Neural progenitor cell (in vitro differentiated cells): ENCODE data around the gene ADAM8. TPM values are rescaled to one million over a fixed set of nuclear protein-coding genes. Genes with fewer than 3 reads are reported as not detected.

Experiments
- DNase-seq: peaks from one replicate; pipeline ENCODE4 v3.0.0-alpha.2; 2016; ENCODE audit warnings: low spot score
- H2AFZ ChIP-seq: fragments of 200-600 bp; sonication (generic); replicated peaks from 2 replicates; pipeline ENCODE4 v1.6.1; 2016; ENCODE audit warnings: antibody characterized with exemption
- H3F3A ChIP-seq: fragments of 200-600 bp; sonication (generic); 2 replicates; pipeline ENCODE4 v1.6.1; 2016; ENCODE audit warnings: antibody characterized with exemption, low read depth
- H3K27ac ChIP-seq: fragments of 200-600 bp; sonication (generic); 2 replicates; pipeline ENCODE4 v1.5.1; 2016; ENCODE audit warnings: mild to moderate bottlenecking
- H3K27me3 ChIP-seq: fragments of 200-600 bp; sonication (generic); 2 replicates; pipeline ENCODE4 v1.6.1; 2016; ENCODE audit warnings: mild to moderate bottlenecking, moderate library complexity
- H3K36me3 ChIP-seq: fragments of 200-600 bp; sonication (generic); 2 replicates; pipeline ENCODE4 v1.5.1; 2016
- H3K4me1 ChIP-seq: fragments of 200-600 bp; sonication (generic); 2 replicates; pipeline ENCODE4 v1.6.1; 2016; ENCODE audit warnings: mixed run types
- H3K4me2 ChIP-seq: fragments of 200-600 bp; sonication (generic); 2 replicates; pipeline ENCODE4 v1.6.1; 2016
- H3K4me3 ChIP-seq: fragments of 200-600 bp; sonication (generic); 2 replicates; pipeline ENCODE4 v1.5.1; 2016
- H3K79me2 ChIP-seq: fragments of 200-600 bp; sonication (generic); 2 replicates; pipeline ENCODE4 v1.6.1; 2016; ENCODE audit warnings: low read depth
- H3K9ac ChIP-seq: fragments of 200-600 bp; sonication (generic); 2 replicates; pipeline ENCODE4 v1.6.1; 2016
- H3K9me3 ChIP-seq: fragments of 200-600 bp; sonication (generic); 2 replicates; pipeline ENCODE4 v1.5.1; 2016; ENCODE audit warnings: low read depth
- H4K20me1 ChIP-seq: fragments of 200-600 bp; sonication (generic); 2 replicates; pipeline ENCODE4 v1.6.1; 2016; ENCODE audit warnings: low read depth
- H3K27ac Mint-ChIP-seq: 3 replicates; pipeline ENCODE4 v1.8.0; 2021; ENCODE audit warnings: mixed read lengths
- H3K27me3 Mint-ChIP-seq: 2 replicates; pipeline ENCODE4 v1.8.0; 2022; ENCODE audit warnings: low read depth, mild to moderate bottlenecking, inconsistent platforms, moderate library complexity, mixed read lengths; ENCODE audit not compliant: insufficient read depth
- H3K36me3 Mint-ChIP-seq: 3 replicates; pipeline ENCODE4 v1.8.0; 2021; ENCODE audit warnings: mixed read lengths
- H3K4me1 Mint-ChIP-seq: 3 replicates; pipeline ENCODE4 v1.8.0; 2021; ENCODE audit warnings: mixed read lengths
- H3K4me3 Mint-ChIP-seq: 3 replicates; pipeline ENCODE4 v1.8.0; 2021; ENCODE audit warnings: mild to moderate bottlenecking, moderate library complexity, mixed read lengths
- H3K9me3 Mint-ChIP-seq: 3 replicates; pipeline ENCODE4 v1.8.0; 2020; ENCODE audit warnings: mixed read lengths
- CTCF ChIP-seq: fragments of 200-600 bp; sonication (generic); IDR thresholded peaks from 2 replicates; pipeline ENCODE4 v1.5.1; 2017; ENCODE audit warnings: antibody characterized with exemption, mild to moderate bottlenecking
- EZH2 ChIP-seq: fragments of 200-600 bp; sonication (generic); IDR thresholded peaks from 2 replicates; pipeline ENCODE4 v1.6.1; 2017; ENCODE audit warnings: antibody characterized with exemption, mild to moderate bottlenecking, moderate library complexity
- EZH2phosphoT487 ChIP-seq: fragments of 200-600 bp; sonication (generic); IDR thresholded peaks from 2 replicates; pipeline ENCODE4 v1.6.1; 2017; ENCODE audit warnings: antibody characterized with exemption
- total RNA-seq: library from RNA; depleted of rRNA; stranded (reverse); fragments of >200 nt; gene quantifications from 2 replicates; pipeline ENCODE4 v1.2.3, GENCODE V29; 2015; ENCODE audit warnings: low replicate concordance

Gene ADAM8
- total RNA-seq, 1 donor from 2014 or later, result 3.3 TPM

- Histone ChIP-seq H3K4me2 (no peak overlapping the region), H4K20me1 (peaks cover 19% of the 10 kb centered on the region), H2AFZ (no peak overlapping the region), H3K4me3 (no peak overlapping the region), H3K36me3 (no peaks in the 10 kb centered on the region), H3K27me3 (peaks cover 100% of the 10 kb centered on the region), H3K4me1 (peaks cover 18% of the 10 kb centered on the region), H3K27ac (no peak overlapping the region), H3F3A (peaks cover 11% of the 10 kb centered on the region), H3K9me3 (no peaks in the 10 kb centered on the region), H3K79me2 (no peaks in the 10 kb centered on the region), H3K9ac (no peak overlapping the region)
- peak; percentile 99 for TF ChIP-seq EZH2
- TF ChIP-seq CTCF, result no peak
- TF ChIP-seq EZH2phosphoT487, result peak; percentile 97
- Mint-ChIP-seq H3K4me1 (peaks cover 9% of the 10 kb centered on the region), H3K9me3 (peaks cover 9% of the 10 kb centered on the region), H3K4me3 (peak overlapping the region; percentile 74), H3K36me3 (no peaks in the 10 kb centered on the region), H3K27me3 (peaks cover 73% of the 10 kb centered on the region), H3K27ac (no peak overlapping the region)
- DNase-seq, result no peak
These were observed 45.3 kb downstream of the ADAM8 start for GRCh38 chr10:133231244-133231945.

- Mint-ChIP-seq H3K4me3 (no peak overlapping the region), H3K9me3 (peaks cover 9% of the 10 kb centered on the region), H3K36me3 (no peaks in the 10 kb centered on the region), H3K27ac (no peak overlapping the region), H3K27me3 (peaks cover 69% of the 10 kb centered on the region), H3K4me1 (peaks cover 14% of the 10 kb centered on the region)
- no peak overlapping the region for H3K27ac ChIP-seq
- H3K9ac ChIP-seq, result no peak overlapping the region
- peak; percentile 75 for DNase-seq
- peaks cover 13% of the 10 kb centered on the region for H3K4me1 ChIP-seq
- H3K9me3 ChIP-seq, result no peaks in the 10 kb centered on the region
- TF ChIP-seq EZH2 (peak; percentile 49), EZH2phosphoT487 (no peak)
- peaks cover 94% of the 10 kb centered on the region for H3K27me3 ChIP-seq
- peaks cover 8% of the 10 kb centered on the region for H3F3A ChIP-seq
- no peaks in the 10 kb centered on the region for H3K79me2 ChIP-seq
- H3K36me3 ChIP-seq, result no peaks in the 10 kb centered on the region
- H3K4me2 ChIP-seq, result peak overlapping the region; percentile 82
- peak overlapping the region; percentile 79 for H2AFZ ChIP-seq
- peaks cover 13% of the 10 kb centered on the region for H4K20me1 ChIP-seq
- H3K4me3 ChIP-seq, result peak overlapping the region; percentile 48
These were observed 46.1 kb downstream of the ADAM8 start for GRCh38 chr10:133230387-133231195.

GRCh38 chr10:133230044-133230361 is 46.7 kb downstream of the ADAM8 start, which contains the start of gene UTF1:
Gene UTF1 (plus strand): TSS chr10:133230217. CDS start chr10:133230289, 72 bp downstream.
- peaks cover 13% of the 10 kb centered on the region for H4K20me1 ChIP-seq
- Mint-ChIP-seq H3K9me3 (peaks cover 9% of the 10 kb centered on the region), H3K36me3 (no peaks in the 10 kb centered on the region), H3K4me3 (peak within 1 kb of the TSS; percentile 71), H3K4me1 (peaks cover 14% of the 10 kb centered on the region), H3K27me3 (peaks cover 67% of the 10 kb centered on the region), H3K27ac (no peak within 1 kb of the TSS)
- no peaks in the 10 kb centered on the region for H3K36me3 ChIP-seq
- peak; percentile 56 for DNase-seq
- H3K9me3 ChIP-seq, result no peaks in the 10 kb centered on the region
- H3F3A ChIP-seq, result peaks cover 8% of the 10 kb centered on the region
- TF ChIP-seq EZH2 (no peak), CTCF (no peak), EZH2phosphoT487 (no peak)
- H3K27ac ChIP-seq, result no peak within 1 kb of the TSS
- peak within 1 kb of the TSS; percentile 48 for H3K4me3 ChIP-seq
- H3K4me2 ChIP-seq, result peak within 1 kb of the TSS; percentile 82
- H3K9ac ChIP-seq, result no peak within 1 kb of the TSS
- peaks cover 13% of the 10 kb centered on the region for H3K4me1 ChIP-seq
- H3K27me3 ChIP-seq, result peaks cover 88% of the 10 kb centered on the region
- H3K79me2 ChIP-seq, result no peaks in the 10 kb centered on the region
- peak within 1 kb of the TSS; percentile 79 for H2AFZ ChIP-seq
